ENCODE data around the gene RSAD2.

DNA sequence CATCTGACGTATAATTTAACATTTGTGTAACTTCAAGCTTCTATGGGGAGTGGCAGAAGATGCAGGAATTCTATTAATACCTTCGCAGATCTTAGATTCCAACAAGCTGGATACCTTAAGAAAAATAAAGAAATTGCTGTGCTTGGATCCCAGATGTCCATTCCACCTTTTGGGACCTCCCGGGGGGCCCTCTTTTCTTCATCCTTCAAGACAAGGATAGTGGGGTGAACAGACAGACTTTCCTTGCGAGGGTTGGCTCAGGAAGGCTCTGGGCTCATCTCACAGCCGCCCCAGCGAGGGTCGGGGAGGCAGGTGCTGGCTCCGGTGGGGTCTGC lies 39.1 kb downstream of the RSAD2 start:
- TF ChIP-seq CTCF (IDR thresholded peaks at IDR 0.05) (no peak), CREB1 (CRISPR knock-in tag; IDR thresholded peaks at IDR 0.05) (no peak), HMGXB4 (CRISPR knock-in tag; IDR thresholded peaks at IDR 0.05) (no peak), MAX (CRISPR knock-in tag; IDR thresholded peaks at IDR 0.05) (no peak)
- TF ChIP-seq, protein P1, sequence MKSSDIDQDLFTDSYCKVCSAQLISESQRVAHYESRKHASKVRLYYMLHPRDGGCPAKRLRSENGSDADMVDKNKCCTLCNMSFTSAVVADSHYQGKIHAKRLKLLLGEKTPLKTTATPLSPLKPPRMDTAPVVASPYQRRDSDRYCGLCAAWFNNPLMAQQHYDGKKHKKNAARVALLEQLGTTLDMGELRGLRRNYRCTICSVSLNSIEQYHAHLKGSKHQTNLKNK (CRISPR knock-in tag; IDR thresholded peaks at IDR 0.05), result no peak
- TF ChIP-seq, protein P2, sequence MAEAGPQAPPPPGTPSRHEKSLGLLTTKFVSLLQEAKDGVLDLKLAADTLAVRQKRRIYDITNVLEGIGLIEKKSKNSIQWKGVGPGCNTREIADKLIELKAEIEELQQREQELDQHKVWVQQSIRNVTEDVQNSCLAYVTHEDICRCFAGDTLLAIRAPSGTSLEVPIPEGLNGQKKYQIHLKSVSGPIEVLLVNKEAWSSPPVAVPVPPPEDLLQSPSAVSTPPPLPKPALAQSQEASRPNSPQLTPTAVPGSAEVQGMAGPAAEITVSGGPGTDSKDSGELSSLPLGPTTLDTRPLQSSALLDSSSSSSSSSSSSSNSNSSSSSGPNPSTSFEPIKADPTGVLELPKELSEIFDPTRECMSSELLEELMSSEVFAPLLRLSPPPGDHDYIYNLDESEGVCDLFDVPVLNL (CRISPR knock-in tag; IDR thresholded peaks at IDR 0.05; ENCODE audit: borderline replicate concordance, low read depth), result no peak
- TF ChIP-seq, protein P3, sequence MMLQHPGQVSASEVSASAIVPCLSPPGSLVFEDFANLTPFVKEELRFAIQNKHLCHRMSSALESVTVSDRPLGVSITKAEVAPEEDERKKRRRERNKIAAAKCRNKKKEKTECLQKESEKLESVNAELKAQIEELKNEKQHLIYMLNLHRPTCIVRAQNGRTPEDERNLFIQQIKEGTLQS (CRISPR knock-in tag; conservative IDR thresholded peaks at IDR 0.05), result no peak

All from WTC11 (cell line).